IPS-NIHi7 (cell line): Measurements from ENCODE around the gene TMEM9.
"Not testable (repeated sequence)": the region's sequence is repeated elsewhere in the genome, so short reads cannot be mapped to it uniquely, and the experiment has no call there.

ENCODE experiments used
- DNase-seq: peaks from one replicate; pipeline ENCODE4 v3.0.0; 2012; ENCODE audit warnings: mixed read lengths; ENCODE audit errors: extremely low spot score

Gene TMEM9

GRCh38 chr1:201173736-201174135, 19.5 kb upstream of the TMEM9 start:
- DNase-seq, result no peak

GRCh38 chr1:201172999-201173610, 18.8 kb upstream of the TMEM9 start:
- no peak for DNase-seq

- no peak for DNase-seq
Measured at GRCh38 chr1:201172326-201172725, 18.1 kb upstream of the TMEM9 start.

DNA sequence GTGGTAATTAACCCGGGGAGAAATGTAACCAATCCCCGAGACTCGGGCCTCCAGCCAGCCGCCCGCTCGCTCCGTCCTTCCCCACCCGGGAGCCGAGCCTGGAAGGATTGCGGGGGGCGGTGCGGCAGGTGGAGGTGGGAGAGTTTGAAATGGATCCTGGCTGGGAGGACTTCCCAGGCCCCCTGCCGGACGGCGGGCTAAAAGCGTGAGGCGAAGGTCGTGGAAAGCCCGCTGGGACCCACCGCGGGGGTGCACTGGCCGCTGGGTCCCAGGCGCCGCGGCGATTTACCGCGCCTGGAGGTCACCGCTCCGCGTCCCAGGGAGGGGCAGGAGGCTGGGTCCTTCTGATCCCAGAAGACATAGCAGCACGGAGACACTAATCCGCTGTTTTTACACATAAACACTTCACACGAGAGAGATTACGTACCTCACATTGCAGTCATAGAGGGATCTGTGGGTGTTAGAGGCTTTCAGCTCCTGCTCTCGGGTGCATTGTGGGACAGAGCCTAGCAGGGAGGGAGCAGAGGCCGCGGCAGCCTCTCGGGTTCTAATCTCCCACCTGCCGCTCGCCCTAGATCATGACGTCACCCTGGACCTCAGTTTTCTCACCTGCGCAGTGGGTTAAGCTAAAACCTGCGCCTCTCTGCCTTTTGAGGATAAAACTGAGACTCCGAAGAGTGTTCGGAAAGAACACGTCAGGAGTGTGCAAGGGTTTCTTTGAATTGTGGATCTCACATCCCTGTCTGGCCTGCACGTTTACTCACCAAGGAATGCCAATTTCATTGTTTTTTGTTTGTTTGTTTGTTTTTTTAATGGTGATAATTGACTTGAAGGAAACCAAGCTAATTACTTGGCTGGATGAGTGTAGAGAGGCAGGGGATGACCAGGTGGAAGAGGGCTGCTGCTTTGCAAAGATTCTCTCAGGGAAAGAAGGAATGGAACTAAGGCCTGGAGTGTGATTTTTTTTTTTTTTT, 17.1 kb upstream of the TMEM9 start:
- peak; percentile 60 for DNase-seq

DNA sequence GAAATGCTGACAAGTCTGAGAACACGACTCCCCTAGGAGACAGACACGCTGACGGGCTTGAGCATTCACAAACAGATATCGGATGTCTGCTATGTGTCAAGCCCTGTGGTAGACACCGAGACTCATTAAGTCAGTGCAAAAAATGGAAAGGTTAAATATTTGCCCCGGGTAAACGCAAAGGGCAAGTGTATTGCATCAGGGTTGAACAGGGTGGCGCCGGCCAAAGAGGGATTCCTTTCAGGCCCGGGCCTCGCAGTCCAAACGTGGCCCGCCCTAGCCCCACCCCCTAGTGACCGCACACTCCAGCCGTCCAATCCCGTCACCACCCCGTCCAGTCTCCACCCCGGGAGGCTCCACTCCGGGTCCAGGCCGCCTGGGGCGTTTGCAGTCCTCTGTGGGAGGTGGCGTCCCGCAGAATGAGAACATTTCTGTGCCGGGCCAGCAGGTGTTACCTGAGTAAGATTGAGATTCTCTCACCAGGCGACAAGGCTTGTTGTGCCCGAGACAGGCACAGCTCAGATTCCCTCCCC, 16.3 kb upstream of the TMEM9 start:
- peak; percentile 98 for DNase-seq

DNA sequence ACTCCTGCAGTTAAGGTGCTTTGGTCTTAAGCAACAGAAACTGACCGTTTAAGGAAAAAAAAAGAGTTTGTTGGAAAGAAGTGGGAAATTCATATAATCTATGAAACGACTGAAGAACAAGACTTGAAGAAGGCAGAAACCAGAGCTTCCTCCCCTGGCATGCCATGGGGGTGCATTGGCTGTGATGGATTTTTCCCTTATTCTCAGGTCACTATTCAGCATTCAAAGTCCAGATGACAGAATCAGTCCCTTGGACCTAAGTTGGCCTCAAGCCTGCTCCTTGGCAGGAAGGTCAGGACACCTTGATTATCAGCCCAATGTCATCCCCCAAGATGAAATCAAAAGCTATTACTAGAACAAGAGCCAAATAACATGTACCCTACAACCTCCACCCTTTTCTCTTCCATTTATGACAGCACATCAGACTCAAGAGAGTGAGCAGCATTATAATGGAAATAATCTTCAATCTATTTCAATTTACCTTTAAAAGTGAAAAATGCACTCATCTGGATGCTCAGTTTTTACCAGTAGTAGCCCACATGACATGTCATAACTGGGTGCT, 15.8 kb upstream of the TMEM9 start:
- DNase-seq, result no peak

- no peak for DNase-seq
Measured at GRCh38 chr1:201169203-201169602, 14.9 kb upstream of the TMEM9 start.

GRCh38 chr1:201167041-201167991, 13.0 kb upstream of the TMEM9 start:
- no peak for DNase-seq

DNA sequence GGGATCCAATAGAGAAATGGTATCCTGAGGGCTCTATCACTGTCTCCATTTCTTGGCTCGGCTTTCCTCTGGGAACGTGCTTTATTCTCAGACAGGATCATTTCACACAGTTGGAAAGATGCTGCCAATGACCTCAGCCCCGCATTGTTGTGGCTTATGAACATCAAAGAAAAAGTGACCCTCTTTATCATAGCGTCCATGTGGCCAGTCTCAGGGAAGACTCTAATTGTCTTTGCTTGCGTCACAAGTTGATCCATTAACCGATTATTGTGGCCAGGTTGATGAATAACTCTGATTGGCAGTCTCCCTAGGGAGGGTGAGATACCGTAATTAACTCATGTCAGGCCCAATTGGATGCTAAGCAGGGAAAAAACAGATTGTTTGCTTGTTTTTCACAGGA, 10.4 kb upstream of the TMEM9 start:
- no peak for DNase-seq

DNA sequence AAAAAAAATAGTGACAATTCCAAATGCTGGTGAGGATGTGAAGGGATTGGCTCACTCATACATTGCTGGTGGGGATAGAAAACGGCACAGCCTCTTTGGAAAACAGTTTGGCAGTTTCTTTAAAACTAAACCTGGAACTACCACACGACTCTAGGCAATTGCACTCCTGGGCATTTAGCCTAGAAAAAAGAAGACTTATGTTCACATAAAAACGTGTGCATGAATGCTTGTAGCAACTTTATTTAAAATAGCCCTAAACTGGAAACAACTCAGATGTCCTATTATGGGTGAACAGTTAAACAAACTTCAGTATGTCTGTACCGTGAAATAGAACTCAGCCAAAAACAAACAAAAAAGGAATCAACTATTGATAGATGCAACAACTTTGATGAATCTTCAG, 9.4 kb upstream of the TMEM9 start:
- no peak for DNase-seq

DNA sequence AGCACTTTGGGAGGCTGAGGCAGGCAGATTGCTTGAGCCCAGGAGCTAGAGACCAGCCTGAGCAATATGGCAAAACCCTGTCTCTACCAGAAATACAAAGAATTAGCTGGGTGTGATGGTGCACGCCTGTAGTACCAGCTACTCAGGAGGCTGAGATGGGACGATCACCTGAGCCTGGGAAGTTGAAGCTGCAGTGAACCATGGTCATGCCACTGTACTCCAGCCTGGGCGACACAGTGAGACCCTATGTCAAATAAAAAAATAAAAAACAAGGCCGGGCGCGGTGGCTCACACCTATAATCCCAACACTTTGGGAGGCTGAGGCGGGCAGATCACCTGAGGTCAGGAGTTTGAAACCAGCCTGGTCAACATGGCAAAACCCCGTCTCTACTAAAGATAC, 8.8 kb upstream of the TMEM9 start:
- DNase-seq, result not testable (repeated sequence)

GRCh38 chr1:201157949-201158348, 3.7 kb upstream of the TMEM9 start:
- no peak for DNase-seq

GRCh38 chr1:201156819-201157218, 2.5 kb upstream of the TMEM9 start:
- DNase-seq, result no peak

GRCh38 chr1:201156346-201156745, 2.1 kb upstream of the TMEM9 start:
- DNase-seq, result no peak

GRCh38 chr1:201155354-201155753, 1.1 kb upstream of the TMEM9 start:
- no peak for DNase-seq

- peak; percentile 66 for DNase-seq
Measured at GRCh38 chr1:201153474-201154388, 543 bp downstream of the TMEM9 start.

DNA sequence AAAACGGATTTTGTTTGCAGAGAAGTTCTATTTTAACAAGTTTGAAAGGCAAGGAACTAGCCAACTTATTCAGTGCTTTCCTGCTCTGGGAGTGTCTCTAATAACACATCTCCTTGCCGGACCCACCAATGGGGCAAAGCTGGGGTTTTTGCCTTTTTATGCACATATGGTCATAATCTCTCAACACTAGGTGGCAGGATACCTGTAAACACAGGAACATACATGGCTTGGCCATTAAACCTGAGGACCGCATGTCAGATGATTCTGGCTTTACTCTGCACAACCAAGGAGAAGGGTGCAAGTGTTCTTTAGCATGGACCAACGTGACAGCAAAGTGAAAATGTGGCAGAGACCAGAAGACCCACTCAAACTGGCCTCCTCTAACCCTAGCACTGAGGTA, 4.9 kb downstream of the TMEM9 start:
- peak; percentile 67 for DNase-seq

DNA sequence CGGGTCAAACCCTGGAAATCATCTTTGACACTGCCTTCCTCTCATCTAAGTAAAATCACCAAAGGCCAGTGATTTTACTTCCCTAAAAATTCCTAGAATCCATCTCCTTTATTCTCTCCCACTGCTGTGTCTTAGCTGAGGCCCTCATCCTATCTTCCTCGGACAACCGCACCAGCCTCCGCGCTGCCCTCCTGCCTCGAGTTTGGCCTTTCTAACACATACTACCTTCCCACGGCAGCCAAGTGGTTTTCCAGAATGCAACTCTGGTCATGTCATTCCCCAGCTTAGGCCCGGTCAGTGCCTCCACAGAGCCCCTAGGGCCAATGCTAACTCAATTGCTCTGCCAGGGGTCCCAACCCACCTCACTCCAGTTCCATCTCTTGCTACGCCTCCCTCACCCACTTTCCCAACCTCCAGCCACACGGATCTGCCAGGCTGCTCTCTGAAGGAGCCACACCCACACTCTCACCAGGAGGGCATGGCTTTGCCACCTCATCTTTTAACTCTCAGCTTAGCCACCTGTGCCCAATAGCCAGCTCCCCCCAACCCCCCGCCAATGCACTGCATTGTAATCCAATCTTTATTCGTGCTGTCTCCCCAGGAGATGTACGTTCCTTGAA, 6.8 kb downstream of the TMEM9 start:
- no peak for DNase-seq

DNA sequence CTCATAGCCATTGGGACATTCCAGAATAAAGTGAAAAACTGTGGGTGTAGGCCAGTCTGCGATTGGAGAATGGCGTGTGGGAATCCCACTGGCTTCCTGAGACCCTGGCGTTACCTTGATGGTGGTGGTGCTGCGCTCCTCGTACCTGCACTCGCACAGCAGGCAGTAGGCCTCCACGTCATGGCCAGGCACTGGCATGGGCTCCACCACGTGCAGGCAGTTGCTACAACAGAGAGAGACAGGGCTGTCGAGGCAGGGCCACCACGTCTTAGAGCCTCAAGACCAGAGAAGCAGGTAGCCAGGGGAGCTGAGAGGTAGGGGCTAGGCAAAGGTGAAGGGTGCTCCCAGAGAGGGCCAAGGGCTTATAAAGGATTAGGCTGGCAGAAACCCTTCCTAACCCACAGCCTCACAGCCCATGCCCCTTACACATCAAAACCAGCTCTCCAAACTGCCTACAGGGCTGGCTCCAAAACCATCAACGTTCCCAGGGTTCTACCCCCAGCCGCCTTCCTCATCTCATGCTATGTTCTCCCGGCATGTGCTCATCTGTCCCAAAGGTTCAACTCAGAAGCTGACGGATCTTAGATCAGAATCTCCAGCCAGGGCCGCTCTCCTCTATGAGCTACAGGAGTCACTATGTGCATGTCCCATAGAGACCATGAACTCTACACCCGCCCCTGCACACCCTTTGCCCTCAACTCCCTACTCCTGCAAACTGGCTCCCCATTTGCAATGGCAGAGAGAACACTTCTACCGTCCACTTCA, 7.5 kb downstream of the TMEM9 start:
- no peak for DNase-seq
